Activated CD8-positive, alpha-beta memory T cell treated with anti-CD3 and anti-CD28 coated beads for 48 hours (primary cell): ENCODE data around the gene ASPSCR1.
"Not testable (repeated sequence)": the region's sequence is repeated elsewhere in the genome, so short reads cannot be mapped to it uniquely, and the experiment has no call there.

ENCODE experiments used
- DNase-seq, 3 experiments: peaks; one replicate each; pipeline ENCODE4 v3.0.0-alpha.2; 2020; ENCODE audit warnings: low read depth in 2 of 3, low spot score in 2 of 3

Gene ASPSCR1

DNA sequence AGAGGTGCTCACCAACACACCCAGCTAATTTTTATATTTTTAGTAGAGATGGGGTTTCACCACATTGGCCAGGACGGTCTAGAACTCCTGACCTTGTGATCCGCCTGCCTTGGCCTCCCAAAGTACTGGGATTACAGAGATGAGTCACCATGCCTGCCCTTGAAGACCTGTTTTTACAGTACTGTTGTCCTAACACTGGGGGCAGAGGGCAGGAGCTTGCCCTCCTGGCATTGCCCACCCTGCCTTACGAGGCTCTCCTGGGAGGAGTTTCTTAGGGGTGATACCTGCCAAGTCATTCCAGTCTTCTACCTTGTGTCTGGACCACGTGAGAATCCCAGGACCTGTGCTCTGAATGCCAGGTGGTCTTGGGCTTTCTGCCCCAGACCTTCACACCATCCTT, 2.7 kb downstream of the ASPSCR1 start:
- no peak for DNase-seq

DNA sequence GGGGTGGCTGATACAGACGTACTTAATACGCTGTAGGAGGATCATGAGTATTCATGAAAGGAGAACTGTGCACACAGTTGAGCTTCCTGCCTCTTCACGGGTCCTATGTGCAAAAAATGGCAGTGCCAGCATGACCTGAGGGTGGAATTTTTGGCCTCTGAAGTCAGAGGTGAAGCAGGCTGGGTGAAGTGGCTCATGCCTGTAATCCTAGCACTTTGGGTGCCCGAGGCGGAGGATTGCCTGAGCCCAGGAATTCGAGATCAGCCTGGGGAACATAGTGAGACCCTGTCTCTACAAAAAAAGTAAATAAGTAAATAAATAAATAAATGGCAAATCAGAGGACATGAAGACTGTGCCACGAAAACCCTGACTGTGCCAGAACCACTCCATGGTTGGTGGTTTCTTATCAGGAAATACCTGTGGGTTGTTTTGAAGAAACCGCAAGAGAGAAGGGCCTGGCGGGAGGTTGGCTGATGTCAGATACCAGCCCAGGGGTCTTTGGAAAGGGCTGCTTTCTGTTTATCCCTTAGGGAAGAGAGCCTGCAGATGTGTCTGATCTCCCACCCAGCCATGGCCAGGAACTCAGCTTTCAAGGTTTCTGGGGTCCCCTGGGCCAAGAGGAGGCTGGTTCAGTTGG, 3.4 kb downstream of the ASPSCR1 start:
- no peak for DNase-seq

DNA sequence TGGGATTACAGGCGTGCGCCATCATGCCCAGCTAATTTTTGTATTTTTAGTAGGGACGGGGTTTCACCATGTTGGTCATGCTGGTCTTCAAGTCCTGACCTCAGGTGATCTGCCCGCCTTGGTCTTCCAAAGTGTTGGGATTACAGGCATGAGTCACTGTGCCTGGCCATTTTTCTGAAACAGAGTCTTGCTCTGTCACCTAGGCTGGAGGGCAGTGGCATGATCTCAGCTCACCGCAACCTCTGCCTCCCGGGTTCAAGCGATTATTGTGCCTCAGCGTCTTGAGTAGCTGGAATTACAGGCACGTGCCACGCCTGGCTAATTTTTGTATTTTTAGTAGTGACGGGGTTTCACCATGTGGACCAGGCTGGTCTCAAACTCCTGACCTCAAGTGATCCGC, 4.1 kb downstream of the ASPSCR1 start:
- not testable (repeated sequence) for DNase-seq

DNA sequence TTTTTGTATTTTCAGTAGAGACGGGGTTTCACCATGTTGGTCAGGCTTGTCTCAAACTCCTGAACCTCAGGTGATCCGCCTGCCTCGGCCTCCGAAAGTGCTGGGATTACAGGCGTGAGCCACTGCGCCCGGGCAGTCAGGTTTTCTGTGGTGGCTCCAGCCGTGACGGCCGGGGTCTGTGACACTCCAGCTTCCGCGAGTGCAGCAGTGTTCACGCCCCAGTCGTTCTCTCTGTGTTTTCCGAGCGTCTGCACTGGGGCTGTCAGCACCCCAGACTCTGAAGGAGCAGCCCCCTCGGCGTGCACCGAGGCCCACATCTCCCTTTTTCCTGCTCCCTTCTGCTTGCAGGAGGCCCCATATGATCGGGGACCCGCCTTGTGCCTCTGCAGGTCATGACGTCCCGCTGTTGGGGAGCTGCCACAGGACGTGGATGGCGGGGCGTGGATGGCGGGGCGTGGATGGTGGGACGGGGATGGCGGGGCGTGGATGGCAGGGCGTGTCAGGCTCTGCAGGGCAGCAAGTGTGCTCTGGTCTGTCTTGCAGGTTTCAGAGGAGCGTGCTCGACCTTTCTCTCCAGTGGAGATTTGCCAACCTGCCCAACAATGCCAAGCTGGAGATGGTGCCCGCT, 5.7 kb downstream of the ASPSCR1 start:
- DNase-seq, result no peak

DNA sequence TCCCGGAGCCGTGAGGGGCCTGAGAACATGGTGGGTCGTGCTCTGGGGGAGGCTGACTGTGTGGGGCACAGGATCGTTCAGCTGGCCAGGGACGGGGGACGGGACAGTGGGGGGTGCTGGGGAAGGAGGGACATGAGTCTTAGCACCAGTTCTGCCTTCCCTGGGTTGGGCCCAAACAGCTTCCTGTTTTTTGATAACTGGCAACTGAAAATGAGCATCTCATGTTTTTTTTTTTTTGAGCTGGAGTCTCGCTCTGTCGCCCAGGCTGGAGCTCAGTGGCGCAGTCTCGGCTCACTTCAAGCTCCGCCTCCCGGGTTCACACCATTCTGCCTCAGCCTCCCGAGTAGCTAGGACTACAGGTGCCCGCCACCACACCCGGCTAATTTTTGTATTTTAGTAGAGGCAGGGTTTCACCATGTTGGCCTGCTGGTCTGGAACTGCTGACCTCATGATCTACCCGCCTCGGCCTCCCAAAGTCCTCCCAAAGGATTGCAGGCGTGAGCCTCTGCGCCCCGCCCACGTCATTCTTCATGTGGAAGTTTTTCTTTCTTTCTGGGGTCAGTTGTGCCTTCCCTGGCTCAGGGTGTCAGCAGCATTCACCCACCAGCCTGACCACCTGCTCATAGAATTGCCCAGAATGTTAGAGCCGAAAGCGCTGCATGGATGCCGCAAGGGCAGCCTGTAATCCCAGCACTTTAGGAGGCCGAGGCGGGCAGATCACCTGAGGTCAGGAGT, 6.4 kb downstream of the ASPSCR1 start:
- DNase-seq, result no peak

DNA sequence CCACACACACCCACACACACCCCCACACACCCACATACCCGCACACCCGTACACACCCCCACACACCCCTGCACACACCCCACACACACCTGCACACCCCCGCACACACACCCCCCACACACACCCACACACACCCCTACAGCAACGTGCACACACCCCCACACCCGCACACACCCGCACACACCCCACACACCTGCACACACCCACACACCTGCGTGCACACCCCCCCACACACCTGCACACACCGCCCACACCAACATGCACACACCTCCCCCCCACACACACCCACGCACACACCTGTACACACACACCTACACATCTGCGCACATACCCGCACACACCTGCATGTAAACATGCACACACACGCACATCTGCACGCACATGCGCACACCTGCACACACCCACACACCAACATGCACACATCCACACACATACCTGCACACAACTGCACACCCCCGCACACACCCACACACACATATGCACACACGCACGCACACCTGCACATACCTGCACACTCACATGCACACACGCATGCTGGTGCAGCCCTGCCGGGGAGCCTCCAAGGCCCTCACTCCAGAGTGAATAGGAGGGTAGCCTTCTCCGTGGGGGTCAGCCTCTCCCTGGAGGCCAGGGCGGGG, 7.5 kb downstream of the ASPSCR1 start:
- DNase-seq, result no peak

DNA sequence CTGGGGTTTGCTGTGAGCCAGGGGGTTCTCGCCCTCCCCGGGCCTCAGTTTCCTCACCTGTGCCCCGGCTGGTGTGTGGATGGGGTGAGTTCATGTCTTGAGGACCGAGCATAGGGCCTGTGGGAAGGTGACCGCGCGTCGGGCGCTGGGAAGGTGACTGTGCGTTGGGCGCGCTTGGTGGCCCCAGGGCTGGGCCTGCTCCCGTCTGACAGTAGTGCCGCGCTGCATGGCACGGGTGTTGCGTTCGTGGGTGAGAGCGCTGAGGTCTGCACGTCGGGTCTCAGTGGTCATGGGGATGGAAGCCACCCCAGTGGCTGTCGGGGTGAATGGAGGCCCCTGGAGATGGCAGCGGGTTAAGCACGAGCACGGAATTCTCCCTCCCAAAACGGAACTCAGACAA, 9.2 kb downstream of the ASPSCR1 start:
- DNase-seq, result no peak

DNA sequence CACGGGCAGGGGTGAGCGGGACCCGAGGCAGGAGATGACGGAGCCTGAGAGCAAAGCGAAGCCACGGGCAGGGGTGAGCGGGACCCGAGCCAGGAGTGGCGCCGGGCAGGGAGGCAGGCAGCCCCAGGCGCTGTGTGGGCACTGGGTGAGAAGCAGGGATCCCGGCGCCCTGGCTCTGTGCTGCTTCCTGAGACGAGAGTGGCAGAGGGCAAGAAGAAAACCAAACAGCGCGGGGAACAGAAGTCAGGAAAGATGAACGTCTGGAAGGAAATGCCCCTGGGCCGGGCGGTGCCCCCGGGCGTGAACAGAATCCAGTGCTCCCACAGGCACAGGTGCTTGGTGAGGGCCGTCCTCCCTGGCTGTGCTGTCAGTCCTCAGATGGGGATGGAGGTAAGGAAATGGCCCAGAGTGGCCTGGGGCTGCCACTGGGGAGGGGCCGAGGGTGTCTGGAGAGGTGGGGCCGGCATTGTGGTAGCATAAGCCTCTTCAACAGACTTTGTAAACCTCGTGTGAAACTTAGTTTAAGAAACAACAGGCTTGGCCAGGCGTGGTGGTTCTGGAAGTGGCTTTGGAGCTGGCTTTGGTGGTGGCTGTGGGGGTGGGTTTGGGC, 9.8 kb downstream of the ASPSCR1 start:
- DNase-seq, result no peak

DNA sequence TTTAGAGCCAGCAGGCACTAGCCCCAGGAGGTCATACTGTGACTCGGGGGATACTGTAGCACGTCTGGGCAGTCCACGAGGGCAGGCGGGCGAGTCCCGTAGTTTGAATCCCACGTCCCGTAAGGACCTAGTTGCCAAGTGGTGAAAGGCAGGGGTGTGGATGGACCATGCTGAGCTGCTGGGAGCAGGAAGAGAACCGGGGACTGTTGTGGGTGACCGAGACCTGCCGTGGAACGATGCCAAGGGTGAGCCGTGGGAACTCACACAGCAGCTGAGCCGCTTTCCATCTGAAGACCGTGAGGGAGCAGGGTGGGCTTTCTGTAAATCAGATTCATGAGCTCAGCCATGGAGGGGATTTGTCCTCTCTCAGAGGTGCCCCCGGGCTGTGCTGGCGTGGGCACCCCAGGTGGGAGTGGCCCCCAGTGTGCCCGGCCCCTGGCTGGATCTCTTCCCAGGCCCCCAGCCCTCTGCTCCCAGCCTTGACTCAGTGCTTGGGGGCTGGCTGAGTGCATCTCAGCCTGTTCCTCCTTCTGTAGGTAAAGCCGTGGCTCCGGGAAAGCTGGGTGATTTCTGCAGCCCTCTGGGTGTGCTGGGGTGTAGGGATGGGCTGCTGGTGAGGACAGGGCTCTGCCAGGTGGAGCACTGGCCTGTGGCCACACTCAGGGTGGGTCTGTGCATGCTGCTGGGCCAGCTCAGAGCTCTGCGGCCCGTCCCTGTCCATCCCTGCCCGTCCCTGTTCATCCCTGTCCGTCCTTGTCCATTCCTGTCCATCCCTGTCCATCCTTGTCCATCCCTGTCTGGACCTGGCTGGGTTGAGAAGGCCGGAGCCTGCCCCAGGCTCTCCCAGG, 13.6 kb downstream of the ASPSCR1 start:
- no peak for DNase-seq

DNA sequence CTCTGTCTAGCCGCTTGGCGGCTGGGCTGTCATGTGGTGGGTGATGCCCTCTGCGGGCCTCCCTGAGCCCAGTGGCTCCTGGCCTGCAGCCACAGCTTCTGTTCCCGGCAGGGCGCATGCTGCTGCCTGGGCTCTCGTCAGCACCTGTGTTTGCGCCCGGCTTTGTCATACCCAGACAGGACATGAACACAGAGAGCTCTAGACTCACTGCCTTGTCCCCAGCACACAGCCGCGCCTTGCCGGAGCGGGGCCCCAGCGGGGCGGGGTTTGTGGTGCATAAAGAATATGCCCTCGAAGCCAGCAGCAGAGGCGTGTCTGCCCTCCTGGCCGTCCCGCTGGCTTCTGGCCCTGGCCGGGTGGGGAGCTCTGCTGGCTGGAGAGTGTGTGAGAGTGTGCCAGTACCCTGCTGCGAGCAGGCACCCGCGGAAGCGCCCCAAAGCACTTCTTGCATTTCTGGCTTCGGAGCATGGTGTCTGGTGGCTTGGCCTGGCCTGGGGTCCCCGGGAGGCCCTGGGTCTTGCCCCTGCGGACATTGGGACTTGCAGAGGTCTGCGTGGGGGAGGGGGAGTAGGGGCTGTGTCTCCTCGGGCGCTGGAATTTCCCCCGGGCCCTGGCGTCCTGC, 14.4 kb downstream of the ASPSCR1 start:
- no peak for DNase-seq

DNA sequence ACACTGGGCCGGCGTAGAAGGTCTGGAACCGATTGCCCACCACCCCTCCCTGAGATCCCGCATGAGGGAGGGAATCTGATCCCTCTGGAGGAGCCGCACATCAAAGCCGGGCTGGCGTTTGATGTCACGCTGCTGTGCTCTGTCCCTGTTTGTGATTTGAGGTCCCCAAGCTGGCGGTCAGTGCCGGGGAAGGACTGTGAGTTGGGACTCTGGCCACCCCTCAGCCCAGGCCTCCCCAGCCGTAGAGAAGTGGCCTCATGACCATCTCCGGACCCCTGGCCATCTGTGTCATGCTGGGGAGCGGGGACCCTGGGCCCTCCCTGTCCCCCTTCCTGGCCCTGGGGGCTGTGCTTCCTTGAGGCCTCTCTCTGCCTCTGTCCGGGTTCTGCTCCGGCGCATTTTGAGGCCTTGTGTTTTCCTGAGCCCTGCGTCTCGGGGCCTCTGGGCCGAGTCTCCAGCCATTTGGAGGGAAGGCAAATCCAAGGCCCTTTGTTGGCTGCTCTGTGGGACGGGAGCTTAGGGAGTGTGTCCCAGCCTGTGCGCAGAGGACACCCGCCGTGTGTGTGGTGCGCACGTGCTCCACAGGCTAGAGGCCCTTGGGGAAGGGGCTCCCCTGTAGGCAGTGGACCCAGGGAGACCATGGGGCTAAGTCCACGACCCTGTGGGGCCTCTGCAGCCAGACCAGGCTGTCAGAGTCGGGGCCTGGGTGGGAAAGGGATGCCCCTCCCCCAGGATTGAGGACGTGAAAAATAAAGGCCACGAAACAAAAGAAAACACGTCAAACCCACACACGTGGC, 15.1 kb downstream of the ASPSCR1 start:
- DNase-seq, result no peak

DNA sequence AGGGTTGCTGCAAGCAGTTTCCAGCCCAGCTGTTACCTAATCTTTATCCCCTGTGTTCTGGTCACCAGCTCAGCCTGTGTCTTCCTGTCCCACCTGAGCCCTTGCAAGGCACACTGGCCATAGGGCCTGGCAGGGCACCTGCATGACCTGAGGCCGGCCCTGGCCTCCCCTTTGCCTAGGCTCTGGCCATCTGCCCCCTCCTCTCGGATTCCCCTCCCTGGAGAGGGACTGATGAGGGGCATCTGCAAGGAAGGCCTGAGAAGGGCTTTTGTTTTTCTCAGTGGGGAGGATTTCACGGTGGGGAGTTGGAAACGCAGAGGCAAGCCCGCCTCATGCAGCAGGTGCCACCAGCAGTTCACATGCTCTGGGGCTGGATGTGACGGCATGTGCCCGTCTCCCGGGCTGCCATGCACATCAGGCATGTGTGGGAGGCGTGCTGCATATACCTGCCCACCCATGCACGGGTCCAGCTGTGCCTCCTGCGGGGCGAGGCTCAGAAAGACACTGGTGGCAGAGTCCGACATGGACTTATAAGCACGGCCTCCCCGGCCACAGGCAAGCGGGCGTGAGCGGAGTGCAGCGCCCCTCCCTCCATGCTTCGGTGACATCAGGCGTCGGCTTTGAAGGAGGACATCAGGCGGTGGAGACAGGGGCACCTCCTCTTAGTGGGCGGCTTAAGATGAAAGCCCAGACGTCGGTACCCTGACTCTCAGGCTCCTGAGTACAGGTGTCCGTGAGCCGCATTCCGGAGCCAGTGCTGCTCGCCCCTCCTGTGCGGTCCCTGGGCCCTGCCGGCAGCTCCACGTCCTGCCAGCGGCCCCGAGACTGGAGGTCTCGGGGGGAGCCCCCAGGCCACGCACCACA, 16.5 kb downstream of the ASPSCR1 start:
- DNase-seq, result no peak

DNA sequence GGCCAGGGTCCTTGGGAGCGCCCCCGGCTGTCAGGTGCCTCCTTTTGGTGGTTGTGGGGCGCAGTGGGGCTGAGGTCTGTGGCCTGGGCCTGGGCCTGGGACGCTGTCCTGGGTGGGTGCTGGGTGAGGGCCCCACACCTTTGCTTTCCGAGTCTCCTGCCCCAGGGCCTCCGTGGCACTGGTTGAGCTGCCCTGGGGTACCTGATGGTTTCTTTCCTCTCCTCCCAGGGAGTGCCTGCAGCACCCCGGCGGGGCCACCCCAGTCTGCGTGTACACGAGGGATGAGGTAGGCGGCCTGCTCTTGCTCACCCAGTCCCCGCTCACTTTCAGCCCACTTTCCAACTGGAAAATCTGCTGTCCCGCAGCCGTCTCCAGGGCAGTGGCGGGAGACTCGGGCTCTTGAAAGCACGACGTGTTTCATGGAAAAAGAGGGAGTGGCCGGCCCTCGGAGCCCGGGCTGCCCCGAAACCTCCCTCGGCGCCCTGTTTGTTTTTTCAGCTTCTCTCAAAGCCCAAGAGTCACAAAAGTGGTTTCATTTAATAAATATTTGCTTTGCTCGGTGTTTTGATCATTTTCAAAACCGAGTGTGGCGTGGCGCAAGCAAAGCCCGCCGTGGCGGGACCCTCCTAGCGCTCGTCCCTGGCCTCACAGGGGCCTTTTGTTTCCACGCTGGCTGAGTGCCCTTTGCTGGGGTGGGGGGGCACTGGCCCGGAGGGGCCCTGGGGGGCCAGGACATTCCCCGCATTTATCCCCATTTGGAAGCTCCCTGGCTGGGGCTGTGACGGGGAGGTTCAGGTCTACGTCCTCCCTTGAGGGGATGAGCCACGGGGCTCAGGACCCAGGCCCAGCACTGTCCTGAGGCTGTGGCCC, 17.4 kb downstream of the ASPSCR1 start:
- no peak for DNase-seq

DNA sequence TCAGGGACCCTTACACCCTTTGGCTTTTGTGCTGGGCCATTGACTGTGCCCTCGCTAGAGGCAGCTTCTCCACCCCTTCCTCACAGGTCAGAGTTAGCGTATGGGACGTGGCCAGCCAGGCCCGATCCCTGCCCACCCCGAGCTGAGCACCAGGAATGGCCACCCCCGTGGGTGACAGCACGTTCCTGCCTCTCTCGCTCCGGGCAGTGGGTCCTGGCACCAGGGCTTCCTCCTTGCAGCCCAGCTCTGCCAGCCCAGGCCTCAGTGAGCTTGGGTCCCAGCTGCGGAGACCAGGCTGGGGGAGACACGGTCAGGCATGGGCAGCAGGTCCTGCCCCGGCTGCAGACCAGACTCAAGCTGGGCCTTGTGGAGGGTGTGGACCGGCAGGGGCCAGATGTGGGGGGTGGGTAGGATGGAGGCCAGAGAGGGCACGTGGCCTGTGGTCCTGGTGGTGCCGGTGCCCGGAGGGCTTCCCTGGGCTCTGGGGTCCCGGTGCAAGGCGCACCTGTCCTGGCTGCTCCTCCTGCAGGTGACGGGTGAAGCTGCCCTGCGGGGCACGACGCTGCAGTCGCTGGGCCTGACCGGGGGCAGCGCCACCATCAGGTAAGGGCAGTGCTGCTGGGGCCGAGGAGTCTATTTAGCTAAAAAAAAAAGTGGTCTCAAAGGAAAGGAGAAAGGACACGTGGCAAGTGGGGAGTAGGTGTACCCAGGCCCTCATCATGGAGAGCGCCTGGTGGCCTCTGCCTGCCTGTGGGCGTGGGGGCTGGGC, 18.2 kb downstream of the ASPSCR1 start:
- no peak for DNase-seq

DNA sequence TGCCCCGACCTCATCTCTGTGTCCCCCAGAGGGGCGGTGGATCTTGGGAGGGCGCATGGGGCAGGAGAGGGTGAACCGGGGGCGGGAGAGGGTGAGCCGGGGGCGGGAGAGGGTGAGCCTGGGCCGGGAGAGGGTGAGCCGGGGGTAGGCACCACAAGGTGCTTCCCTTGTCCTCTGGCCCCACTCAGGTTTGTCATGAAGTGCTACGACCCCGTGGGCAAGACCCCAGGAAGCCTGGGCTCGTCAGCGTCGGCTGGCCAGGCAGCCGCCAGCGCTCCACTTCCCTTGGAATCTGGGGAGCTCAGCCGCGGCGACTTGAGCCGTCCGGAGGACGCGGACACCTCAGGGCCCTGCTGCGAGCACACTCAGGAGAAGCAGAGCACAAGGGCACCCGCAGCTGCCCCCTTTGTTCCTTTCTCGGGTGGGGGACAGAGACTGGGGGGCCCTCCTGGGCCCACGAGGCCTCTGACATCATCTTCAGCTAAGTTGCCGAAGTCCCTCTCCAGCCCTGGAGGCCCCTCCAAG, 18.9 kb downstream of the ASPSCR1 start:
- DNase-seq, result no peak

DNA sequence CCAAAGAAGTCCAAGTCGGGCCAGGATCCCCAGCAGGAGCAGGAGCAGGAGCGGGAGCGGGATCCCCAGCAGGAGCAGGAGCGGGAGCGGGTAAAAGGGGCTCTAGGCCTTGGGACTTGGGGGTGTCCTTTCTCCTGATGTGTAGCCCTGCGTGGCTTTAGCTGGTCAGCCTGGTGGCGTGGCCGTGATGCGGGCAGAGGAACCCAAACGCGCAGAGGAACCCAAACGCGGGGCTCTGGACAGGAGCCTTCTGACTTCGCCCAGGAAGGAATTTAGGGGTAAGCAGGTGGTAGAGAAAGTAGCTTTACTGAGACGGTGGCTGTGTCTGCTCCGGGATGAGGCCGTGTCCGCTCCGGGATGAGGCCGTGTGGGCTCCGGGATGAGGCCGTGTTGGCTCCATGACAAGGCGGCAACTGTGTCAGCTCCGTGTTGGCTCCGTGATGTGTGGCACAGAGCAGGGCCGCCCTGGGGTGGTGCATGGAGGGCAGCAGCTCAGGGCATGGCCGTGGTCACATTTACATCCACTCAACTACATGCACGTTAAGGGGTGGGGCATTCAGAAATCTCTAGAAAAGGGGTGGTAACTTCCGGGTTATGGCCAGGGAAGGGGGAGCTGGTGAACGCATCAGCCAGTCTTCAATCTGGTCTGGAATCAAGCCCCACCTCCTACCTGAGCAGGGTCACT, 19.5 kb downstream of the ASPSCR1 start:
- no peak for DNase-seq
